Measurements from ENCODE around the gene TENT4A. TPM values are rescaled to one million over a fixed set of nuclear protein-coding genes. Genes with fewer than 3 reads are reported as not detected.

The TENT4A gene
- total RNA-seq, 1 donor from 2014 or later = 13.8 TPM

DNA sequence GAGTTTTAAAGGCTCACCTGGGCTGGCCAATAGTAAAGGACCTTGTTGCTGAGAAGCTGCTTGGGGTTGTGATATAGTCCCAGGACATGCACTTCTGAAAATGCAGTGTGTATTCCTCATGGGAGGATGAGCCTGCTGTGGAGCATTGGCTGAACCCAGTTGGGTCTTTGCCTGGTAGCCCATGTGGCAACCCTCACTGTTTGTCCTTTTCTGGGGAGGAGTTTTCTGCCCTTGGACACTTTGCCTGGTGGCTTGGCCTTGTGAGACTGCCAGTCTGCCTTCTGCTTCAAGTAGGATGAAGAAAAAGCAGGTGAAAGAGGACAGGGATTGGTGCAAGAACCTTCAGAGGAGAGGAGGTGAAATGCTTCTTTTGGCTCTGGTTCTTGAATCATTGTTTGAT, 4.0 kb downstream of the TENT4A start:
- no peak for DNase-seq (ENCODE audit: low read depth)

- no peak for DNase-seq (ENCODE audit: low read depth)
Observed at GRCh38 chr5:6717687-6718086, 4.5 kb downstream of the TENT4A start.

DNA sequence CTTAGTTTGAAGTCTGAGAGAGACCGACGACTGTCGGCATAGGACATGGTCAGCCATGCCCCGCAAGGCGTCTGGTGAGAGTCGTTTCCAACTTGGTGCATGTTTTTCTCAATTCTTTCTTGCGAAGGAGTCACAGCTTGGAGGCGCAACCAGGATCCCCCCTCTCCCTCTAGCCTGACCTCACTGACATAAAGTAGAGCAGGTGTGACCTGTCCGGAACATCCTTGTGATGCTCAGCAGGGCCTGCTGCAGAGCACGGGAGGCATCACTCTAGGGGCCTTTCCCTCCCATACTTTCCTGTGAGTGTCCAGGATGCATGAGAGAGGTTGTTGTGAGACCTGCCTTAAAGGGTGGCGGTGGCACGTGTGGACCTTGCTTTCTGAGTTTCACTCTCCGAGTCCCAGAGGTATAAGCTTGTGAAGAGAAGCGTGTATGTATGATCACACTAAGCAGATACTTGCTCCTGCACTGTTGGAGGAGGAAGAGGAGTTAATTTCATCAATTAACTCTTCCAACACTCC, 5.0 kb downstream of the TENT4A start:
- DNase-seq (ENCODE audit: low read depth) = no peak

GRCh38 chr5:6718718-6719117, 5.5 kb downstream of the TENT4A start:
- no peak for DNase-seq (ENCODE audit: low read depth)

DNA sequence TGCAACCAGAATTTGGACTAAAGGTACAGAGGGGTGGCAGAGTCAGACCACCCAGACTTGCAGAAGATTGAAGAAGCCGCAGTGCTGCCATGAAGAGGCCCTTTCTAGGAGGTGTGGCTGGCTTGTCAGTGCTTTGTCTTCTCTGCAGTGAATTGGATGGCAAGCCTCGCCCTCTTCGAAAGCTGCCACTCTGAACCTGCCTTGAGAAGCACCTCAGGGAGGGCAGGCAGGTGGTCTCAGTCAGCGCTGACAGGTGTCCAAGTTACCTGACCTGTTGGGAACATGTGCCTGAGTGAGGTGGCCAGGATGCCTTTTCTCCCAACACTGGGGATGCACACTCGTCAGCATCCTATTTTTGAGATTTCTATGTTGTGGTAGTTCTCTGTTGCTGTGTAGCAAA, 6.2 kb downstream of the TENT4A start:
- no peak for DNase-seq (ENCODE audit: low read depth)

- no peak for DNase-seq (ENCODE audit: low read depth)
Observed at GRCh38 chr5:6719896-6720560, 6.8 kb downstream of the TENT4A start.

GRCh38 chr5:6720561-6720921, 7.3 kb downstream of the TENT4A start:
- DNase-seq (ENCODE audit: low read depth) = no peak

- DNase-seq (ENCODE audit: low read depth) = no peak
Observed at GRCh38 chr5:6721442-6721841, 8.2 kb downstream of the TENT4A start.

DNA sequence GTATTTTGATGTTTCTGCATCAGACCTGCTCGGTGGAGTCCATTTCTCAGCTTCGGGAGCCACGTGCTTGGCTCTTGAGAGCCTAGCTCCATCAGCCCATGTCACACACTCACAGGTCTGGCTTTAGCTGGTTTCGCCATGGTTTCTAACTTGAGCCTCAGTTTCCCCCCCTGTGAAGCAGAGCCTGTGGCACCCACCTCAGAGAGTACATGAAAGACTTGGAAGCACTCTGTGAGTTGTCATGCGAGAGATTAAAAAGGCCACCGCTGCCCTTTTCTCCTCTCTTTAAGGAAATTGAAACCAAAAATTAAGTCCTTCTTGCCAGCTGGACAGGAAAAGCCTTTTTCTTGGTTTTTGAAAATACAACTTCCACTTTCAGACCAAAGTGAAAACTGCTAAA, 8.8 kb downstream of the TENT4A start:
- DNase-seq (ENCODE audit: low read depth) = no peak

- no peak for DNase-seq (ENCODE audit: low read depth)
Observed at GRCh38 chr5:6723122-6723815, 10.0 kb downstream of the TENT4A start.

DNA sequence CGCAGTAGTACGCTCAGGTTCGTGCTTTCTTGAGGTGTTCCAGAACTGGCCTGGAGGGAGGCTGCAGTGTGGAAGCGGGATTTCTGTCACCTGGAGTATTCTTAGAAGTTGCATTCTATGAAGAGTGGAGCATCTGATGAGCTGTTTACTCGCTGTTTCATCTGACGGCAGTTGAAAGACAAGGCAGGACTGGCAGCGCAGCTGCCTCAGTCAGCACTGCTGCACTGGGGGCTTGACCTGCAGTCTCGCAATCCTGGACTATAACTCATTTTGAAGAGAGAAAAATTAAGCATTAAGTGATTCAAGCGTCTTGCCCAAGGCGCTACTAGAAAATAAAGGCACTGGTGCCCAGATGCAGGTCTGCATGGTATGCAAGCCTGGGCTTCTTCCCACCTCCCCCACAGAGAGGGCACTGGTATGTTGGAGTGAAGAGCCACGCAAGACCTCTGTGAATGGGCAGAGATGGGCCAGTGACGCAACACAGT, 10.6 kb downstream of the TENT4A start:
- DNase-seq (ENCODE audit: low read depth) = no peak

GRCh38 chr5:6724321-6724929, 11.2 kb downstream of the TENT4A start:
- DNase-seq (ENCODE audit: low read depth) = no peak

DNA sequence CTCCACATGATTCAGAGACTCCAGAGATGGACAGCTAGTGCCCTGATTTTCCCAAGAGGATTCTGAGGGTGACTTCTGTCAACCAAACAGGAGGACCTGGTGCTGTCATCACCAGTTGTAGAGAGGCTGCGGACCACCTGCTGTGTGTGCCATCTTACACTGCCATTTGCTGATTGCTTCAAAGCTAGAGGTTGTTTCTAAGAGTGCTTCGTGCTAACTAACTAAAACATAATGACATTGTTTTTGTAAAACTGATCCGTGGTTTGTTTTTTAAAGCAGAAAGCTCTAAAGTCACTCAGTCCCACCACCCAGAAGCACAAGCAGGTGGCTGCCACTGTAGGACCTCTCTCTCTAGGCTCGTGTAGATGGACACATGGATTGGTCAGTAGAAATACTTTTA, 12.2 kb downstream of the TENT4A start:
- DNase-seq (ENCODE audit: low read depth) = no peak

- no peak for DNase-seq (ENCODE audit: low read depth)
Observed at GRCh38 chr5:6726006-6726405, 12.8 kb downstream of the TENT4A start.

DNA sequence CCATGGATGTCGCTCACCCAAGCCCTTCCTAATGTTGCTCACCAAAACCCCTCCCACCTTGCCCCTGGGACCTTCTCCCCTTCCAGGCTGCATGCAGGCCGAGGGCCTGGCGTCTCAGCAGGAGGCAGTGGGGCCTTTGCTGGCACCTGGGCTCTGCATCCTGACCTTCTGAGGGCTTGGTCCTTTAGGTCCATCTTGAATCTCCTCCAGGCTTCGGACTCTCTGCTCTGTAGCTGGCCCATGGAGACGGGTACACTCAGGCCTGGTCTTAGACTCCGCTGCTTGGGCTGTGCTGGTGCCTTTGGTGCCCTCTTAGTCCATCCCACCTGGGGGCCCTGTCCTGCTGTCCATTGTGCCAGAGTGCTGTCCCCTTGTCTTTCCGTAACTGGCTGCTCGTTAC, 14.0 kb downstream of the TENT4A start:
- DNase-seq (ENCODE audit: low read depth) = no peak

- no peak for DNase-seq (ENCODE audit: low read depth)
Observed at GRCh38 chr5:6728011-6728794, 15.0 kb downstream of the TENT4A start.

DNA sequence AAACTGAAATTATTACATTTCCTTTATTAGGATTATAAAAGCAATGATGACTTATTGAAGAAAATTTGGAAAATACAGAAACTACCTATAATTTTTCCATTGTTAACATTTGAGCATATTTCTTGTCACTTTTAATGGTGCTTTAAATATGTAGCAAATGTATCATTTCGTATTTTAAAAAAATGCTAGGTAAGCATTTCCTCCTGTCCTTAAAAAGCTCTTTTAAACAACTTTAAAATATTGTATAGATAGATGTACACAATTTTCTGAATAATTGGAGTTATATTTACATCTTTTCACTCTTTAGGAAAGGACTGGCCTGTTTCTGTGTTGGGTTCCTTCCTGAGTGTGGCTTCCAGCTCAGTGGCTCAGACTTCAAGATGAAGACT, 15.6 kb downstream of the TENT4A start:
- DNase-seq (ENCODE audit: low read depth) = no peak

DNA sequence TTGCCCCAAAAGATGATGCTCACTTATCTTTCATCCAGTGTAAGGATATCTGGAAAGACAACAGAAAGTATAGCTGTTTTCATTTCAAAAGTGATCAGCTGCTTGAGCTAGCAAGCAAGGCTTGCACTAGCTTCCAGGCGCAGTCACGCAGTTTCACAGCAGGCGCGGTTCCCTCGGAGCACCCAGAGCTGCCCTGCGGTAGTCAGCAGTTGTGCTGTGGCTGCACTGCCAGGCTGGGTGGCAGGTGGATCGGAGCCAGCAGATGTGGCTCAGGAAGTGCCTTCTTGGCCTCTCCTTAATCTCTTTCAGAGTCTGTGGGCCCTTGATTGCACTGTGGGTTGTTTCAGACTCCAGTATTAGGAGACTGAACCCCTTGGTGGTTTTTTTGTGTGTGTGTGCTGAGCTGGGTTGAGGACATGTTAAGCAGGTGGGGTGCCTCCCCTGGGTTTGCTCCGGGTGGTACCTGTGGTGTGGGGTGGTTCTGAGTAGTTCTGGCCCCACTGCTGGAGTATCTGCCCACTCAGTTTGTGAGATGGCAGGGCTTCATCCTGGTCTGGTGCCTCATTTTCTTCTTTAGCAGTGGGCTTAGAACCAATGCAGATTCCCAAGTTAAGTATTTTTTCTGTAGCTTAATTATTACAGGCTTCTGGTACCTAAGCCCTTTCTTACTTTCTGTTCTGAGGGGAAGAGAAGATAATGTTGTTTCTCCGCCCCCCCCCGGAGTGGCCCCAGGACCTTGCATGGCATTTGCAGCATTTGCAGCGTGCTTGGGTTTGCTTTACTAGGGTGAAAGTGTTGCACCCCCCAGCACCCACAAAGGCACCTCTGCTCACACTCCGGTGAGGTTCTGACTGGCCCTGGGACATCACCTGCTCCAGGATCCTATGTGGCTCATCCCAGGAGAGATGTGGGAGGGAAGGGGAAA, 16.4 kb downstream of the TENT4A start:
- DNase-seq (ENCODE audit: low read depth) = no peak

- DNase-seq (ENCODE audit: low read depth) = no peak
Observed at GRCh38 chr5:6730407-6730806, 17.2 kb downstream of the TENT4A start.

DNA sequence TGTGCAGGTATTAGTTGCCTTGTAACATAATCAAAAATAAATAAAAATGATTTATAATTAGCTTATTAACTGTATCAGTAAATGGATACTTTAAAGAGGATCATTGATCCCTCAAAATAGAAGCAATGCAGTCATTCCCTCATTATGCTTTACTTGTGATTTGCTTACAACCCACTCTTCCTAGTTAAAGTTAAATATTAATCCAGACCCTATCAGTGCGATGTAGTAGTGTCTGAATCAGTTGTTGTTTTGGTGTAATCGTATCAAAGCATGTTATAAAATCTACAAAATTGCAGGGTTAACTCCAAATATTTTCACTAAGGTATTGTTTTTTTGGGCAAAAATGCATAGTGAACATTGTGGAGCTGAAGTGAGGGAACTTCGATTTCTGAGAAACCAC, 17.6 kb downstream of the TENT4A start:
- peak; percentile 68 for DNase-seq (ENCODE audit: low read depth)
